GM12891 (cell line): Measurements from ENCODE around the gene OSBPL5.

Experiments used
- PAX5 ChIP-seq: IDR thresholded peaks from 2 replicates; pipeline ENCODE4 v1.6.1; 2011; ENCODE audit warnings: low read length, moderate library complexity, mild to moderate bottlenecking; ENCODE audit not compliant: insufficient read depth, severe bottlenecking
- POLR2A ChIP-seq: IDR thresholded peaks from 2 replicates; pipeline ENCODE4 v1.6.1; 2011; ENCODE audit warnings: low read depth, low read length, control low read depth
- POLR2AphosphoS5 ChIP-seq: IDR thresholded peaks from 2 replicates; pipeline ENCODE4 v1.6.1; 2011; ENCODE audit warnings: low read depth, low read length, control low read depth
- SPI1 ChIP-seq: IDR thresholded peaks from 2 replicates; pipeline ENCODE4 v1.6.1; 2011; ENCODE audit warnings: low read depth, low read length, control low read depth
- TAF1 ChIP-seq: IDR thresholded peaks from 2 replicates; pipeline ENCODE4 v1.6.1; 2011; ENCODE audit warnings: low read depth, low read length, control low read depth

- no peak for TF ChIP-seq POLR2A
- no peak for TF ChIP-seq POLR2AphosphoS5
- TF ChIP-seq SPI1: no peak
- TF ChIP-seq TAF1: no peak
- no peak for TF ChIP-seq PAX5
These were observed 95.7 kb downstream of the OSBPL5 start for GRCh38 chr11:3069425-3069824.
